ENCODE data around the gene OR51E2. TPM values are rescaled to one million over a fixed set of nuclear protein-coding genes. Genes with fewer than 3 reads are reported as not detected.

Gene OR51E2
- total and polyA plus RNA-seq, 2 of the 8 experiments (the other 6 are each of a cell fraction or from before 2014, with no cell fraction given), result not detected

DNA sequence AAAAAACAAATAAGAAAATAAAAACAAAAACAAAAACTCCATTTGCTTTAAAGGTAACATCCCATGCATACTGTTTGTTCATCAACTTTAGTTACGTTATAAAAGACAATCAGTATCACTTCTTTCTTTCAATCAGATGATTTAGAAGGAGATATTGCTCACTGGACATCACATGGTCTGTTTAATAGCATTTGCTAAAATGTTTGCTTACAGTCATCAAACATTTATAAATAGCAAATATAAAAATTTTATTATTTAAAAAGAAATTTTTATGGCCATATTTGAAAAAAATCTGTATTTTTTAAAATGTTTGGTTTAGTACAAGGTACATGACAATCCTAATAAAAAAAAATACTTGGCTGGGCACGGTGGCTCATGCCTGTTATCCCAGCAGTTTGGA is 29.5 kb upstream of the OR51E2 start:
- WGBS, 2 experiments (ENCODE audit: extremely low coverage in 1 of 2, insufficient coverage in 1 of 2, insufficient read length in 1 of 2, insufficient replicate concordance in 2 of 2, low coverage in 1 of 2, low lambda C conversion rate in 2 of 2, missing lambda C conversion rate in 1 of 2), result 100% methylated on average over 2 of the region's 2 CpGs; no CpG with 5 or more reads in 1 of the 2 experiments
- no peak overlapping the region for H2AK5ac ChIP-seq (ENCODE audit: low read depth, low read length)
- H2BK20ac ChIP-seq (ENCODE audit: low read length), result no peak overlapping the region
- H3K23me2 ChIP-seq (ENCODE audit: low read depth, low read length), result no peaks in the 10 kb centered on the region
- H3K27ac ChIP-seq (ENCODE audit: low read depth, low read length), result no peak overlapping the region
- no peak overlapping the region for H3K23ac ChIP-seq (ENCODE audit: insufficient read length)
- FAIRE-seq (no peak), DNase-seq (ENCODE audit: low read depth in 1 of 2, low spot score in 2 of 2) (no peak)
- no peak overlapping the region for H3K4me3 ChIP-seq (ENCODE audit: extremely low read depth in 1 of 4, insufficient read depth in 2 of 4, low read depth in 3 of 4, low read length in 4 of 4)
- no peak overlapping the region for H2BK15ac ChIP-seq (ENCODE audit: low read length)
- no peak overlapping the region for H4K91ac ChIP-seq (replicated peaks; ENCODE audit: insufficient read length, low read length)
- H3K56ac ChIP-seq (replicated peaks; ENCODE audit: insufficient read length, low read depth, low read length), result no peak overlapping the region
- H2BK12ac ChIP-seq (ENCODE audit: low read depth, low read length), result no peak overlapping the region
- H3K4me1 ChIP-seq (replicated peaks in 1 of 4; ENCODE audit: control insufficient read depth in 3 of 4, insufficient read depth in 4 of 4, low read length in 3 of 4), result no peaks in the 10 kb centered on the region
- no peak overlapping the region for H3K14ac ChIP-seq (ENCODE audit: insufficient read length)
- TF ChIP-seq YY1 (IDR thresholded peaks at IDR 0.05; ENCODE audit: low read depth, low read length) (no peak), CEBPB (IDR thresholded peaks at IDR 0.05; ENCODE audit: low read depth, low read length) (no peak), BRCA1 (IDR thresholded peaks at IDR 0.05; ENCODE audit: low read depth, low read length) (no peak), TAF1 (IDR thresholded peaks at IDR 0.05; ENCODE audit: low read depth, low read length) (no peak), SIN3A (conservative IDR thresholded peaks at IDR 0.05 in 1 of 2, IDR thresholded peaks at IDR 0.05 in 1 of 2; ENCODE audit: low read depth in 1 of 2, low read length in 2 of 2) (no peak), KDM1A (IDR thresholded peaks at IDR 0.05; ENCODE audit: borderline replicate concordance, low read length) (no peak), MAFK (IDR thresholded peaks at IDR 0.05; ENCODE audit: low read depth, low read length) (no peak), SRF (IDR thresholded peaks at IDR 0.05; ENCODE audit: low read depth, low read length) (no peak), BACH1 (IDR thresholded peaks at IDR 0.05; ENCODE audit: low read length) (no peak), EZH2 (IDR thresholded peaks at IDR 0.05; ENCODE audit: low read depth, low read length, severe bottlenecking) (no peak), SAP30 (IDR thresholded peaks at IDR 0.05; ENCODE audit: insufficient read depth, insufficient replicate concordance, low read length) (no peak), CREB1 (IDR thresholded peaks at IDR 0.05) (no peak)
- H3K79me1 ChIP-seq (ENCODE audit: low read depth, low read length), result no peaks in the 10 kb centered on the region
- CTCF ChIA-PET (ENCODE audit: partially characterized antibody), result interaction anchor here (0.7 to 1.6 kb wide), 2 partner anchors 10 to 90 kb away, joined by 3 to 4 read pairs; partner anchors contain the start of gene OR51D1
- H2BK120ac ChIP-seq (replicated peaks; ENCODE audit: low read depth, low read length), result no peak overlapping the region
- no peak overlapping the region for H4K8ac ChIP-seq (ENCODE audit: extremely low read depth, insufficient read depth, low read length)
- H3K27me3 ChIP-seq (replicated peaks in 1 of 4; ENCODE audit: control insufficient read depth in 3 of 4, extremely low read depth in 1 of 4, insufficient read depth in 3 of 4, low read length in 3 of 4), result no peaks in the 10 kb centered on the region
- no peaks in the 10 kb centered on the region for H3K36me3 ChIP-seq (ENCODE audit: control insufficient read depth in 2 of 4, insufficient read depth in 4 of 4, low read length in 3 of 4)
- no peak overlapping the region for H2AFZ ChIP-seq (ENCODE audit: low read length)
- H3K9ac ChIP-seq (replicated peaks in 1 of 4; ENCODE audit: extremely low read depth in 1 of 4, low read depth in 3 of 4, low read length in 3 of 4), result no peak overlapping the region
- POLR2A ChIA-PET (ENCODE audit: partially characterized antibody), result interaction anchor here (0.7 kb wide), 1 partner anchor 83 kb away, joined by 3 read pairs; no protein-coding TSS in a partner anchor
- no peaks in the 10 kb centered on the region for H3K79me2 ChIP-seq (ENCODE audit: control insufficient read depth in 1 of 2, insufficient read depth in 2 of 2, low read length in 2 of 2)
- no peak overlapping the region for H4K5ac ChIP-seq (ENCODE audit: insufficient read length, low read depth, low read length)
- no peak overlapping the region for H2BK5ac ChIP-seq (ENCODE audit: low read depth, low read length)
- H3K4ac ChIP-seq (replicated peaks; ENCODE audit: insufficient read length, low read depth, low read length), result no peak overlapping the region
- H3K9me3 ChIP-seq (ENCODE audit: insufficient read depth in 2 of 2, low read depth in 1 of 2, low read length in 1 of 2), result no peaks in the 10 kb centered on the region
- H4K20me1 ChIP-seq (replicated peaks in 1 of 2; ENCODE audit: control insufficient read depth in 1 of 2, insufficient read depth in 2 of 2, low read length in 2 of 2), result no peaks in the 10 kb centered on the region
- H3K18ac ChIP-seq (ENCODE audit: extremely low read depth, low read length), result no peak overlapping the region
- no peak overlapping the region for H3K4me2 ChIP-seq (ENCODE audit: insufficient read depth in 1 of 2, low read depth in 2 of 2, low read length in 2 of 2)
